B cell (primary cell): Measurements from ENCODE around the gene MIOS.

Experiments
- CTCF ChIP-seq: fragments of 200-600 bp; IDR thresholded peaks from one replicate; pipeline ENCODE4 v1.8.0; 2022; ENCODE audit warnings: antibody characterized with exemption, mild to moderate bottlenecking
- EZH2 ChIP-seq: IDR thresholded peaks from 2 replicates; pipeline ENCODE4 v1.6.1; 2012; ENCODE audit warnings: borderline replicate concordance, low read depth, mild to moderate bottlenecking, moderate library complexity, low read length; ENCODE audit not compliant: insufficient read depth, poor library complexity, severe bottlenecking

GRCh38 chr7:7582596-7582995, 15.9 kb downstream of the MIOS start:
- no peak for TF ChIP-seq EZH2
- no peak for TF ChIP-seq CTCF
